Motor neuron (in vitro differentiated cells): Measurements from ENCODE around the gene THSD4. TPM values are rescaled to one million over a fixed set of nuclear protein-coding genes. Genes with fewer than 3 reads are reported as not detected.

Source experiments
- ATAC-seq, 8 experiments: fragments of 200-7000 bp; cut with Tn5 transposase; replicated peaks in 6 of 8; 2 replicates each; pipeline ENCODE4 v1.8.0; 2021; ENCODE audit warnings: mild to moderate bottlenecking in 8 of 8, moderate library complexity in 8 of 8
- H3K27ac ChIP-seq, 2 donors: fragments of 250-450 bp; sonication (Bioruptor Pico); 2 replicates each; pipeline ENCODE4 v1.9.0; 2021; ENCODE audit warnings: antibody characterized with exemption in 2 of 2, mild to moderate bottlenecking in 2 of 2, moderate library complexity in 1 of 2
- H3K4me1 ChIP-seq, 2 donors: fragments of 250-450 bp; sonication (Bioruptor Pico); replicated peaks in 1 of 2; 2 replicates each; pipeline ENCODE4 v1.6.1; 2021; ENCODE audit warnings: antibody characterized with exemption in 2 of 2, mild to moderate bottlenecking in 2 of 2, moderate library complexity in 1 of 2
- H3K4me3 ChIP-seq, 5 donors: fragments of 250-450 bp; sonication (Bioruptor Pico); 2 replicates each; pipeline ENCODE4 v1.9.0; 2021; ENCODE audit warnings: antibody characterized with exemption in 5 of 5, mild to moderate bottlenecking in 5 of 5, moderate library complexity in 4 of 5
- WGBS, 10 experiments: fragments of 450-650 bp; shearing (Covaris generic); methylation state at CpG; one replicate each; pipeline ENCODE4 v1.0.0; 2022; 5-methylcytosine and 5-hydroxymethylcytosine counted together
- in situ Hi-C, 9 experiments: fragments of 400-800 bp; cut with MboI; loops; one replicate each; pipeline ENCODE4 v1.15.0; 2021; ENCODE audit warnings: low sequenced_read_pairs in 9 of 9, low pct_unique_long_range_greater_than_20kb in 2 of 9; ENCODE audit not compliant: unreplicated experiment in 9 of 9
- total RNA-seq, 8 experiments: library from RNA; unstranded; fragments of 300-600 nt; gene quantifications; 2 replicates each; pipeline versions ENCODE4 v1.2.3 to v1.2.4, GENCODE V29; 2022

The THSD4 gene
- total RNA-seq, 8 experiments from 2014 or later: 1.3 to 28.4 (median 6.7) TPM

- Histone ChIP-seq H3K4me3 (no peak overlapping the region), H3K4me1 (peaks cover 6 to 9% of the 10 kb centered on the region in 2 donors), H3K27ac (no peak overlapping the region)
- peak in 2 of 8 experiments; percentile 23 to 35 for ATAC-seq
- WGBS, 10 experiments: 40 to 100% (median 98%) methylated on average over 1 to 12 of the region's 51 CpGs; no CpG with 5 or more reads in 4 of the 10 experiments
- in situ Hi-C loops: no loop called here
These were observed 100.0 kb downstream of the THSD4 start for GRCh38 chr15:71215126-71215894.

- Histone ChIP-seq H3K4me1 (peaks cover 6 to 9% of the 10 kb centered on the region in 2 donors), H3K27ac (no peak overlapping the region), H3K4me3 (no peak overlapping the region)
- WGBS, 10 experiments: 20 to 100% (median 75%) methylated on average over 2 to 4 of the region's 5 CpGs; no CpG with 5 or more reads in 2 of the 10 experiments
- in situ Hi-C loops: no loop called here
- ATAC-seq: no peak
These were observed 103.1 kb downstream of the THSD4 start for GRCh38 chr15:71218272-71218805.

- Histone ChIP-seq H3K27ac (no peak overlapping the region), H3K4me1 (peaks cover 6 to 9% of the 10 kb centered on the region in 2 donors), H3K4me3 (no peak overlapping the region)
- WGBS, 10 experiments: 33 to 100% (median 95%) methylated on average over 1 to 4 of the region's 4 CpGs; no CpG with 5 or more reads in 2 of the 10 experiments
- ATAC-seq: no peak
- in situ Hi-C loops: no loop called here
These were observed 103.8 kb downstream of the THSD4 start for GRCh38 chr15:71219101-71219500.

GRCh38 chr15:71219645-71220044, 104.4 kb downstream of the THSD4 start:
- in situ Hi-C loops: no loop called here
- WGBS, 10 experiments: 0 to 57% (median 15%) methylated on average over 1 to 2 of the region's 2 CpGs; no CpG with 5 or more reads in 5 of the 10 experiments
- H3K4me3 ChIP-seq: no peak overlapping the region
- peak in 7 of 8 experiments; percentile 27 to 62 (median 51) for ATAC-seq
- peaks cover 6 to 9% of the 10 kb centered on the region in 2 donors for H3K4me1 ChIP-seq
- H3K27ac ChIP-seq: peak overlapping the region in 1 of 2 donors; percentile 53

GRCh38 chr15:71220828-71221227, 105.6 kb downstream of the THSD4 start:
- Histone ChIP-seq H3K4me1 (peaks cover 6% of the 10 kb centered on the region in 2 donors), H3K4me3 (no peak overlapping the region), H3K27ac (no peak overlapping the region)
- in situ Hi-C loops: no loop called here
- ATAC-seq: no peak
- WGBS, 10 experiments: 17 to 100% (median 73%) methylated on average over 1 to 3 of the region's 3 CpGs; no CpG with 5 or more reads in 4 of the 10 experiments

GRCh38 chr15:71221417-71221816, 106.1 kb downstream of the THSD4 start:
- 45 to 100% (median 86%) methylated on average over 1 to 2 of the region's 2 CpGs; no CpG with 5 or more reads in 1 of the 10 experiments for WGBS, 10 experiments
- in situ Hi-C loops: no loop called here

GRCh38 chr15:71223516-71223915, 108.2 kb downstream of the THSD4 start:
- H3K4me3 ChIP-seq: no peak overlapping the region
- 60 to 100% (median 83%) methylated on average over 1 to 2 of the region's 2 CpGs; no CpG with 5 or more reads in 4 of the 10 experiments for WGBS, 10 experiments
- H3K27ac ChIP-seq: no peak overlapping the region
- in situ Hi-C loops: no loop called here
- H3K4me1 ChIP-seq: peaks cover 6% of the 10 kb centered on the region in 2 donors
- no peak for ATAC-seq

More at GRCh38 chr15:71221417-71221816, 106.1 kb downstream of the THSD4 start:
- Histone ChIP-seq H3K27ac (no peak overlapping the region), H3K4me1 (peaks cover 6% of the 10 kb centered on the region in 2 donors), H3K4me3 (no peak overlapping the region)
- no peak for ATAC-seq

- ATAC-seq: peak in 2 of 8 experiments; percentile 88 to 94
- Histone ChIP-seq H3K27ac (no peak overlapping the region), H3K4me1 (peaks cover 6% of the 10 kb centered on the region in 2 donors), H3K4me3 (no peak overlapping the region)
- in situ Hi-C loops: no loop called here
- 28 to 93% (median 63%) methylated on average over 1 to 4 of the region's 4 CpGs; no CpG with 5 or more reads in 3 of the 10 experiments for WGBS, 10 experiments
These were observed 108.8 kb downstream of the THSD4 start for GRCh38 chr15:71224024-71224423.

GRCh38 chr15:71225851-71226250, 110.6 kb downstream of the THSD4 start:
- WGBS, 10 experiments: 38 to 100% (median 83%) methylated on average over 1 to 2 of the region's 2 CpGs; no CpG with 5 or more reads in 3 of the 10 experiments
- in situ Hi-C loops: no loop called here
- Histone ChIP-seq H3K4me3 (no peak overlapping the region), H3K27ac (no peak overlapping the region), H3K4me1 (no peaks in the 10 kb centered on the region)
- no peak for ATAC-seq

- no peak for ATAC-seq
- no peak overlapping the region for H3K27ac ChIP-seq
- no peaks in the 10 kb centered on the region for H3K4me1 ChIP-seq
- WGBS, 10 experiments: 33 to 98% (median 78%) methylated on average over 5 to 14 of the region's 15 CpGs; no CpG with 5 or more reads in 1 of the 10 experiments
- no peak overlapping the region for H3K4me3 ChIP-seq
- in situ Hi-C loops: no loop called here
These were observed 111.5 kb downstream of the THSD4 start for GRCh38 chr15:71226536-71227455.

- ATAC-seq: peak in 2 of 8 experiments; percentile 31 to 49
- WGBS, 10 experiments: 50 to 100% (median 100%) methylated on average over 1 of the region's 1 CpG; no CpG with 5 or more reads in 4 of the 10 experiments
- H3K4me1 ChIP-seq: no peaks in the 10 kb centered on the region
These were observed 113.1 kb downstream of the THSD4 start for GRCh38 chr15:71228403-71228802.

GRCh38 chr15:71230303-71230702, 115.0 kb downstream of the THSD4 start:
- WGBS, 10 experiments: 70 to 95% (median 93%) methylated on average over 1 to 8 of the region's 8 CpGs; no CpG with 5 or more reads in 4 of the 10 experiments
- in situ Hi-C loops: no loop called here
- no peak overlapping the region for H3K4me3 ChIP-seq
- no peak overlapping the region for H3K27ac ChIP-seq
- H3K4me1 ChIP-seq: no peaks in the 10 kb centered on the region
- no peak for ATAC-seq

More at GRCh38 chr15:71228403-71228802, 113.1 kb downstream of the THSD4 start:
- no peak overlapping the region for H3K4me3 ChIP-seq
- in situ Hi-C loops: no loop called here
- no peak overlapping the region for H3K27ac ChIP-seq
